HCT116 (cell line): ENCODE data around the gene PNPLA6. TPM values are rescaled to one million over a fixed set of nuclear protein-coding genes. Genes with fewer than 3 reads are reported as not detected.

Experiments used
- ATAC-seq: fragments of 200-7000 bp; cut with Tn5 transposase; 2 replicates; pipeline ENCODE4 v1.9.1; 2020; ENCODE audit warnings: mild to moderate bottlenecking, moderate library complexity
- BruUV-seq: library from RNA; stranded (reverse); fragments of 400-500 nt; replicated peaks from 2 replicates; lab custom pipeline; 2021; lab: Mats Ljungman, UMichigan
- CTCF ChIA-PET: fragments of 300-600 bp; sonication (Branson Sonifier 250); formaldehyde crosslinking; loops from one replicate; lab custom pipeline; 2021; ENCODE audit warnings: antibody characterized with exemption; lab: Charles Lee
- POLR2A ChIA-PET: fragments of 300-600, 350-600 bp; sonication (Branson Sonifier 250); formaldehyde crosslinking; loops from one replicate; lab custom pipeline; 2021; ENCODE audit warnings: antibody characterized with exemption; lab: Charles Lee
- RAD21 ChIA-PET, 2 experiments: fragments of 300-600 bp; sonication (Branson Sonifier 250); formaldehyde crosslinking; loops; one replicate each; lab custom pipeline; 2023; ENCODE audit warnings: low total read pairs in 2 of 2; ENCODE audit not compliant: uncharacterized antibody in 2 of 2, unreplicated experiment in 2 of 2, low non-redundant PET in 1 of 2; lab: Charles Lee
- DNase-seq: peaks from one replicate; pipeline ENCODE4 v3.0.0-alpha.2; 2010; ENCODE audit warnings: low read depth, low spot score
- H2AFZ ChIP-seq: fragments of 200-600 bp; shearing (Covaris generic), sonication (generic); 2 replicates; pipeline ENCODE4 v1.6.1; 2017; ENCODE audit warnings: low read depth, mixed run types, mixed read lengths, antibody characterized with exemption, low read length; ENCODE audit not compliant: poor library complexity, severe bottlenecking
- H3K27ac ChIP-seq: 2 replicates; pipeline ENCODE4 v1.5.1; 2012; ENCODE audit warnings: low read depth, low read length
- H3K27me3 ChIP-seq: fragments of 200-600 bp; sonication (generic); 2 replicates; pipeline ENCODE4 v1.6.1; 2016; ENCODE audit warnings: mixed run types, low read length, mixed read lengths; ENCODE audit not compliant: insufficient read depth
- H3K36me3 ChIP-seq, 2 experiments: fragments of 200-500 bp in 1 of 2; fragments of 200-600 bp in 1 of 2; sonication (Bioruptor generic) in 1 of 2; sonication (generic) in 1 of 2; 2 replicates each; pipeline versions ENCODE4 v1.5.1 to v1.6.1; 2014 to 2016; ENCODE audit warnings: low read length in 2 of 2, inconsistent platforms in 1 of 2, mixed read lengths in 1 of 2, mixed run types in 1 of 2; ENCODE audit not compliant: insufficient read depth in 2 of 2, control insufficient read depth in 1 of 2
- H3K4me1 ChIP-seq, 2 experiments: fragments of 200-600 bp in 1 of 2; sonication (generic) in 1 of 2; 2 replicates each; pipeline versions ENCODE4 v1.5.1 to v1.6.1; 2012 to 2017; ENCODE audit warnings: low read length in 2 of 2, inconsistent platforms in 1 of 2, mild to moderate bottlenecking in 1 of 2, mixed read lengths in 1 of 2, mixed run types in 1 of 2, moderate library complexity in 1 of 2; ENCODE audit not compliant: insufficient read depth in 2 of 2, control insufficient read depth in 1 of 2
- H3K4me2 ChIP-seq: fragments of 200-600 bp; sonication (generic); 2 replicates; pipeline ENCODE4 v1.6.1; 2017; ENCODE audit warnings: mixed run types, low read length, mixed read lengths
- H3K4me3 ChIP-seq, 2 experiments: fragments of 200-600 bp in 1 of 2; sonication (generic) in 1 of 2; replicated peaks in 1 of 2; 2 replicates each; pipeline ENCODE4 v1.5.1; 2011 to 2016; ENCODE audit warnings: low read length in 2 of 2, control low read depth in 1 of 2, low read depth in 1 of 2, mild to moderate bottlenecking in 1 of 2, mixed read lengths in 1 of 2, mixed run types in 1 of 2
- H3K79me2 ChIP-seq: fragments of 200-600 bp; sonication (generic); 2 replicates; pipeline ENCODE4 v1.6.1; 2017; ENCODE audit warnings: mild to moderate bottlenecking, mixed run types, low read length, moderate library complexity, mixed read lengths; ENCODE audit not compliant: insufficient read depth
- H3K9ac ChIP-seq: fragments of 200-600 bp; sonication (generic); 2 replicates; pipeline ENCODE4 v1.6.1; 2016; ENCODE audit warnings: low read length, mixed read lengths
- H3K9me2 ChIP-seq: fragments of 200-600 bp; sonication (generic), shearing (Covaris generic); 2 replicates; pipeline ENCODE4 v1.6.1; 2017; ENCODE audit warnings: mixed run types, mild to moderate bottlenecking, moderate library complexity; ENCODE audit not compliant: insufficient read depth
- H3K9me3 ChIP-seq, 2 experiments: fragments of 200-500 bp in 1 of 2; fragments of 200-600 bp in 1 of 2; sonication (Bioruptor generic) in 1 of 2; sonication (generic) in 1 of 2; 2 replicates each; pipeline ENCODE4 v1.6.1; 2014 to 2017; ENCODE audit warnings: low read length in 2 of 2, mixed read lengths in 2 of 2, inconsistent platforms in 1 of 2, low read depth in 1 of 2, mild to moderate bottlenecking in 1 of 2, mixed run types in 1 of 2, moderate library complexity in 1 of 2; ENCODE audit not compliant: control insufficient read depth in 1 of 2, insufficient read depth in 1 of 2
- H4K20me1 ChIP-seq: fragments of 200-600 bp; sonication (generic), shearing (Covaris generic); 2 replicates; pipeline ENCODE4 v1.6.1; 2017; ENCODE audit warnings: mixed run types, mild to moderate bottlenecking, moderate library complexity; ENCODE audit not compliant: insufficient read depth
- ATF3 ChIP-seq: IDR thresholded peaks from 2 replicates; pipeline ENCODE4 v1.6.1; 2012
- CBX3 ChIP-seq: IDR thresholded peaks from 2 replicates; pipeline ENCODE4 v1.6.1; 2012; ENCODE audit warnings: low read depth
- EGR1 ChIP-seq: IDR thresholded peaks from 2 replicates; pipeline ENCODE4 v1.6.1; 2012; ENCODE audit warnings: low read depth
- EZH2 ChIP-seq: fragments of 200-600 bp; sonication (generic); IDR thresholded peaks from 2 replicates; pipeline ENCODE4 v1.6.1; 2017; ENCODE audit warnings: antibody characterized with exemption, mixed run types
- FOSL1 ChIP-seq: IDR thresholded peaks from 2 replicates; pipeline ENCODE4 v1.6.1; 2012; ENCODE audit warnings: low read depth
- JUND ChIP-seq: IDR thresholded peaks from 2 replicates; pipeline ENCODE4 v1.6.1; 2012
- POLR2A ChIP-seq: IDR thresholded peaks from 2 replicates; pipeline ENCODE4 v1.7.0; 2011; ENCODE audit warnings: borderline replicate concordance; ENCODE audit not compliant: insufficient read depth, insufficient read length; ENCODE audit errors: extremely low read depth
- RAD21 ChIP-seq: IDR thresholded peaks from 2 replicates; pipeline ENCODE4 v1.6.1; 2012; ENCODE audit warnings: low read depth, mild to moderate bottlenecking
- REST ChIP-seq: IDR thresholded peaks from 2 replicates; pipeline ENCODE4 v1.6.1; 2012; ENCODE audit warnings: low read depth
- SIN3A ChIP-seq: IDR thresholded peaks from 2 replicates; pipeline ENCODE4 v1.6.1; 2012; ENCODE audit warnings: low read depth
- SP1 ChIP-seq: IDR thresholded peaks from 2 replicates; pipeline ENCODE4 v1.6.1; 2012; ENCODE audit warnings: low read depth
- YY1 ChIP-seq: IDR thresholded peaks from 2 replicates; pipeline ENCODE4 v1.6.1; 2011; ENCODE audit warnings: low read length, low read depth, moderate library complexity, mild to moderate bottlenecking; ENCODE audit not compliant: insufficient replicate concordance; ENCODE audit errors: extremely low read depth
- ZBTB33 ChIP-seq: IDR thresholded peaks from 2 replicates; pipeline ENCODE4 v1.6.1; 2011; ENCODE audit warnings: mild to moderate bottlenecking, low read length, moderate library complexity; ENCODE audit not compliant: insufficient replicate concordance; ENCODE audit errors: extremely low read depth
- intact Hi-C: fragments of 100-400 bp; cut with micrococcal nuclease; formaldehyde crosslinking; loops from 2 replicates; pipeline ENCODE4 v1.10.0; 2022
- total RNA-seq: library from RNA; stranded (reverse); gene quantifications from one replicate; pipeline ENCODE4 v1.2.1, GENCODE V29; 2021; ENCODE audit not compliant: unreplicated experiment

The PNPLA6 gene
- total RNA-seq, 1 experiment from 2014 or later = 159 TPM

- RAD21 ChIA-PET = no interaction called here
- Histone ChIP-seq H2AFZ (no peak overlapping the region), H3K9ac (no peak overlapping the region), H3K4me3 (no peak overlapping the region), H3K36me3 (no peaks in the 10 kb centered on the region; a peak in 1 of 4 replicates), H3K4me1 (peaks cover 0 to 3% of the 10 kb centered on the region in 2 experiments; a peak in 2 of 4 replicates), H3K4me2 (no peak overlapping the region), H4K20me1 (no peaks in the 10 kb centered on the region), H3K9me2 (no peaks in the 10 kb centered on the region), H3K27me3 (no peaks in the 10 kb centered on the region), H3K9me3 (no peaks in the 10 kb centered on the region), H3K27ac (no peak overlapping the region), H3K79me2 (no peaks in the 10 kb centered on the region)
- no peak for DNase-seq
- no peak for TF ChIP-seq RAD21
- no peak for TF ChIP-seq REST
- TF ChIP-seq FOSL1 = no peak
- TF ChIP-seq SP1 = no peak
- TF ChIP-seq EZH2 = no peak
- TF ChIP-seq YY1 = no peak
- no peak for TF ChIP-seq POLR2A
- TF ChIP-seq SIN3A = no peak
- TF ChIP-seq EGR1 = no peak
- TF ChIP-seq ATF3 = no peak
- TF ChIP-seq CBX3 = no peak
- TF ChIP-seq JUND = no peak
- TF ChIP-seq ZBTB33 = no peak
- BruUV-seq = no TSS peak
- POLR2A ChIA-PET = no interaction called here
- ATAC-seq = no peak
- CTCF ChIA-PET = interaction anchor here (1.0 kb wide), 1 partner anchor 116 kb away, joined by 4 read pairs; the partner anchor contains the start of gene TRAPPC5
- intact Hi-C loops = no loop called here
Measured at GRCh38 chr19:7565332-7565731, 29.8 kb downstream of the PNPLA6 start.
